GM23338 (cell line): ENCODE measurements around the gene ALDH1A1. TPM values are rescaled to one million over a fixed set of nuclear protein-coding genes. Genes with fewer than 3 reads are reported as not detected.

Experiments used
- ATAC-seq: fragments of 200-7000 bp; cut with Tn5 transposase; 3 replicates; pipeline ENCODE4 v1.9.1; 2020
- DNase-seq: peaks from one replicate; pipeline ENCODE4 v3.0.0-alpha.2; 2015; ENCODE audit warnings: low spot score
- H2AFZ ChIP-seq: fragments of 200-600 bp; sonication (generic); 2 replicates; pipeline ENCODE4 v1.8.0; 2016; ENCODE audit warnings: antibody characterized with exemption, mild to moderate bottlenecking, moderate library complexity
- H3F3A ChIP-seq: fragments of 200-600 bp; sonication (generic); replicated peaks from 2 replicates; pipeline ENCODE4 v1.8.0; 2017; ENCODE audit warnings: antibody characterized with exemption, mixed run types, low read depth
- H3K27ac ChIP-seq: fragments of 200-600 bp; sonication (generic); 2 replicates; pipeline ENCODE4 v1.6.1; 2016; ENCODE audit warnings: low read depth
- H3K27me3 ChIP-seq: fragments of 200-600 bp; sonication (generic); 2 replicates; pipeline ENCODE4 v1.8.0; 2016; ENCODE audit warnings: mild to moderate bottlenecking, mixed run types, moderate library complexity; ENCODE audit not compliant: insufficient read depth
- H3K36me3 ChIP-seq: fragments of 200-600 bp; sonication (generic); 2 replicates; pipeline ENCODE4 v1.8.0; 2016; ENCODE audit warnings: mild to moderate bottlenecking; ENCODE audit not compliant: insufficient read depth
- H3K4me1 ChIP-seq: fragments of 200-600 bp; sonication (generic); 2 replicates; pipeline ENCODE4 v1.8.0; 2016; ENCODE audit warnings: mild to moderate bottlenecking, moderate library complexity; ENCODE audit not compliant: insufficient read depth
- H3K4me2 ChIP-seq: fragments of 200-600 bp; sonication (generic); 2 replicates; pipeline ENCODE4 v1.7.1; 2017; ENCODE audit warnings: mixed run types
- H3K4me3 ChIP-seq: fragments of 200-600 bp; sonication (generic); 2 replicates; pipeline ENCODE4 v1.6.1; 2016; ENCODE audit warnings: mixed run types
- H3K79me2 ChIP-seq: fragments of 200-600 bp; sonication (generic); replicated peaks from 2 replicates; pipeline ENCODE4 v1.8.0; 2017; ENCODE audit warnings: mild to moderate bottlenecking; ENCODE audit not compliant: insufficient read depth
- H3K9me2 ChIP-seq: fragments of 200-600 bp; sonication (generic); 2 replicates; pipeline ENCODE4 v1.8.0; 2017; ENCODE audit not compliant: insufficient read depth
- H4K20me1 ChIP-seq: fragments of 200-600 bp; sonication (generic); replicated peaks from 2 replicates; pipeline ENCODE4 v1.8.0; 2017; ENCODE audit warnings: mild to moderate bottlenecking; ENCODE audit not compliant: insufficient read depth
- H3K27ac Mint-ChIP-seq: 2 replicates; pipeline ENCODE4 v1.8.0; 2020; ENCODE audit warnings: inconsistent platforms, mild to moderate bottlenecking, moderate library complexity, mixed read lengths
- H3K27me3 Mint-ChIP-seq: 3 replicates; pipeline ENCODE4 v1.8.0; 2022; ENCODE audit warnings: low read depth, mild to moderate bottlenecking, moderate library complexity, mixed read lengths, inconsistent platforms; ENCODE audit not compliant: insufficient read depth, poor library complexity
- H3K36me3 Mint-ChIP-seq: 3 replicates; pipeline ENCODE4 v1.8.0; 2021; ENCODE audit warnings: low read depth, mild to moderate bottlenecking, inconsistent platforms, moderate library complexity, mixed read lengths
- H3K4me1 Mint-ChIP-seq: 3 replicates; pipeline ENCODE4 v1.8.0; 2020; ENCODE audit warnings: mild to moderate bottlenecking, inconsistent platforms, mixed read lengths
- H3K4me3 Mint-ChIP-seq: 3 replicates; pipeline ENCODE4 v1.8.0; 2021; ENCODE audit warnings: moderate library complexity, mild to moderate bottlenecking, inconsistent platforms, mixed read lengths
- H3K9me3 Mint-ChIP-seq: 3 replicates; pipeline ENCODE4 v1.8.0; 2020; ENCODE audit warnings: moderate library complexity, mild to moderate bottlenecking, inconsistent platforms, mixed read lengths
- CREB1 ChIP-seq: fragments of 250-450 bp; sonication (Bioruptor Pico); IDR thresholded peaks from 2 replicates; pipeline ENCODE4 v1.5.0; 2020; ENCODE audit warnings: low read depth, mild to moderate bottlenecking, moderate library complexity
- CTCF ChIP-seq, 2 experiments: fragments of 200-600 bp in 1 of 2; sonication (generic) in 1 of 2; conservative IDR thresholded peaks; 2 replicates each; pipeline versions ENCODE4 v1.5.1 to v1.6.1; 2016 to 2017; ENCODE audit warnings: antibody characterized with exemption in 2 of 2, low read depth in 2 of 2, mild to moderate bottlenecking in 2 of 2, moderate library complexity in 1 of 2
- EZH2 ChIP-seq: fragments of 200-600 bp; sonication (generic); IDR thresholded peaks from one replicate; pipeline ENCODE4 v1.8.0; 2017; ENCODE audit warnings: antibody characterized with exemption, mild to moderate bottlenecking, low read depth; ENCODE audit not compliant: unreplicated experiment
- EZH2phosphoT487 ChIP-seq: fragments of 200-600 bp; sonication (generic); IDR thresholded peaks from one replicate; pipeline ENCODE4 v1.8.1; 2018; ENCODE audit warnings: antibody characterized with exemption; ENCODE audit not compliant: unreplicated experiment
- NANOG ChIP-seq: IDR thresholded peaks from 2 replicates; pipeline ENCODE4 v1.6.1; 2016; ENCODE audit warnings: antibody characterized with exemption, borderline replicate concordance
- POLR2AphosphoS5 ChIP-seq: IDR thresholded peaks from 2 replicates; pipeline ENCODE4 v1.6.1; 2016; ENCODE audit warnings: antibody characterized with exemption, low read depth
- REST ChIP-seq: IDR thresholded peaks from one replicate; pipeline ENCODE4 v1.6.1; 2018; ENCODE audit warnings: antibody characterized with exemption; ENCODE audit not compliant: unreplicated experiment
- STAT1 ChIP-seq: IDR thresholded peaks from one replicate; pipeline ENCODE4 v1.6.1; 2016; ENCODE audit warnings: antibody characterized with exemption; ENCODE audit not compliant: unreplicated experiment
- ZNF114 ChIP-seq: fragments of 250-450 bp; sonication (Bioruptor Pico); IDR thresholded peaks from 2 replicates; pipeline ENCODE4 v1.5.0; 2020; ENCODE audit warnings: mild to moderate bottlenecking, moderate library complexity
- ZNF331 ChIP-seq: fragments of 250-450 bp; sonication (Bioruptor Pico); IDR thresholded peaks from 2 replicates; pipeline ENCODE4 v1.5.0; 2020; ENCODE audit warnings: low read depth, mild to moderate bottlenecking, moderate library complexity
- ZNF462 ChIP-seq: fragments of 250-450 bp; sonication (Bioruptor Pico); IDR thresholded peaks from 2 replicates; pipeline ENCODE4 v1.5.0; 2020; ENCODE audit warnings: mild to moderate bottlenecking, moderate library complexity
- polyA plus RNA-seq: library from polyadenylated mRNA; unstranded; fragments of >200 nt; fragmentation: Nextera tagmentation; extraction: Ambion mirVana; gene quantifications from 2 replicates; pipeline ENCODE4 v1.2.1, GENCODE V29; 2016
- total RNA-seq: library from RNA; depleted of rRNA; stranded (reverse); fragments of >200 nt; shearing (Covaris generic); gene quantifications from 2 replicates; pipeline ENCODE4 v1.2.3, GENCODE V29; 2014

The ALDH1A1 gene
- total and polyA plus RNA-seq, 2 experiments from 2014 or later: 2.1 to 3.4 TPM

GRCh38 chr9:72945391-72945790 lies 7.5 kb downstream of the ALDH1A1 start:
- no peaks in the 10 kb centered on the region for H3K79me2 ChIP-seq
- H3K27ac Mint-ChIP-seq: no peak overlapping the region
- no peak overlapping the region for H3K4me3 ChIP-seq
- H4K20me1 ChIP-seq: no peaks in the 10 kb centered on the region
- TF ChIP-seq REST (no peak), EZH2phosphoT487 (no peak), EZH2 (no peak), STAT1 (no peak), CTCF (conservative IDR thresholded peaks at IDR 0.05; ENCODE audit: low read depth in 2 of 2) (no peak), CREB1 (CRISPR knock-in tag) (no peak), POLR2AphosphoS5 (no peak), ZNF114 (CRISPR knock-in tag) (no peak), NANOG (no peak), ZNF331 (CRISPR knock-in tag) (no peak), ZNF462 (CRISPR knock-in tag) (no peak)
- peaks cover 3% of the 10 kb centered on the region; the same call in 2 of the 3 replicates for H3K4me1 Mint-ChIP-seq
- no peak overlapping the region for H3K4me3 Mint-ChIP-seq
- H3K9me2 ChIP-seq: no peaks in the 10 kb centered on the region
- H3K9me3 Mint-ChIP-seq: no peaks in the 10 kb centered on the region
- no peak for DNase-seq
- no peaks in the 10 kb centered on the region for H3K36me3 ChIP-seq
- no peak overlapping the region for H3K4me2 ChIP-seq
- no peak for ATAC-seq
- no peak overlapping the region for H3K27ac ChIP-seq
- H3K36me3 Mint-ChIP-seq: no peaks in the 10 kb centered on the region
- H3K27me3 Mint-ChIP-seq: no peaks in the 10 kb centered on the region
- H3F3A ChIP-seq: no peaks in the 10 kb centered on the region
- no peaks in the 10 kb centered on the region for H3K27me3 ChIP-seq
- peak overlapping the region; percentile 26; the same call in 1 of the 2 replicates for H2AFZ ChIP-seq
- no peaks in the 10 kb centered on the region for H3K4me1 ChIP-seq
